Esophagus mucosa (tissue), 1 donor: ENCODE results near the gene MMS19. TPM values are rescaled to one million over a fixed set of nuclear protein-coding genes. Genes with fewer than 3 reads are reported as not detected.
A peak's percentile ranks its signal among the peaks of the same experiment; 100 is the strongest.

Experiments used
- ATAC-seq: fragments of 200-7000 bp; cut with Tn5 transposase; one replicate; pipeline ENCODE4 v1.9.1; 2020
- total RNA-seq: library from RNA; stranded (reverse); gene quantifications from one replicate; pipeline ENCODE4 v1.2.4, GENCODE V29; 2023
- donor health status: DM: yes; HTN: yes; CAD: no.

MMS19 gene
- total RNA-seq, 1 donor from 2014 or later, result 44.0 TPM

DNA sequence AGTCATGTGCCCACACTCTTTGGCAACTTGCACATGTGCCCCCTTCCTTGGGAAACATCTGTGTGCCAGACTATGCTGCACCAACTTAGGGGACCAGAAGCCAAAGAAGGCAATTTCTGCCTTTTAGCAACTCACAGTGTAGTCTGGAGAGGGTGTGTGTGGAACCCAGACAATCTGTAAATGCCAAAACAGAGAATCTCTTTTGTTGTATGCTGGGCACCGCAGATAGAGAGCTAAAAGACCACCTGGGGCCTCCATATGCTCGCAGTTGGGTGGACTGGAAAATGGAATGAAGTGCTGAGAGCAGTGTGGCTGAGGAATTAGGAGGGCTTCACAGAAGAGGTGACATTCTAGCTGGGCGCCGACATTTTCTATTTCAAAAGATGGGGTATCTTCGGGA, 26.9 kb upstream of the MMS19 start:
- ATAC-seq, result no peak

DNA sequence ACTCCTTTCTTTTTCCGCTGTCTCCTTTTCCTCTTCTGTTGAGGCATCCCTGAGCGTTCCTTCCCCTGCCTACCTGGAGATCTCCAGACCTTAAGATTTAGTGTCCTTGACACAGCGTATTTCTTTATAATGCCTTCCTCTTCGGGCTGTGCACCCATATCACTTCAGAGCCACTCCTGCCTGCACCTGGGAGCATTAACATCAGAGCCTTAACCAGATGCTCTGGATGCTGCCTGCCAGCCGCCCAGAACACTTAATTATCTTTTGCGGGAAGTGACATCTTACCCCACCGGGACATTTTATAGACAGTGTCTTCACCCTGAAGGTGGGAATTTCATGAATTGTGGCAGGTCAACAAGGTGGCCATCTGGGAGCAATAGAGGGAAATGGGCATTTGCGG, 24.7 kb upstream of the MMS19 start:
- ATAC-seq, result no peak

DNA sequence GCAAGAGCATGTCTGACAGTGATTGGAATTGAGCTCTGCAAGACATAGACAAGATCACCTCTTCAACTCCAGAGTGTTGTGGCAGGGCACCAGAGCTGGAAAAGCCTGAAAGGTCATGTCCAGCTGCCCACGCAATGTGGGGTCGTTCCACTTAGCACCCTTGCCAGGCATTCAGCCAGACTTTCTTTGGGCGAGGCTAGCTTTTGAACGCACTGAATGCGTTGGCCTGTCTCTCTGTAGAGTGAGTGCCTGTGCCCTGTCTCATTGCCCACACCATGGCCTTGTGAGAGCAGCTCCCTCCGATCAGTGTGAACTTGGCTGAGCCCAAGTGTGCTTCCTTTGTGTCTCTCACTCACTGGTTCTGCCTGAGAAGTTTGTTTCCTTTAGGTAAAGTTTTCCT, 23.8 kb upstream of the MMS19 start:
- no peak for ATAC-seq

DNA sequence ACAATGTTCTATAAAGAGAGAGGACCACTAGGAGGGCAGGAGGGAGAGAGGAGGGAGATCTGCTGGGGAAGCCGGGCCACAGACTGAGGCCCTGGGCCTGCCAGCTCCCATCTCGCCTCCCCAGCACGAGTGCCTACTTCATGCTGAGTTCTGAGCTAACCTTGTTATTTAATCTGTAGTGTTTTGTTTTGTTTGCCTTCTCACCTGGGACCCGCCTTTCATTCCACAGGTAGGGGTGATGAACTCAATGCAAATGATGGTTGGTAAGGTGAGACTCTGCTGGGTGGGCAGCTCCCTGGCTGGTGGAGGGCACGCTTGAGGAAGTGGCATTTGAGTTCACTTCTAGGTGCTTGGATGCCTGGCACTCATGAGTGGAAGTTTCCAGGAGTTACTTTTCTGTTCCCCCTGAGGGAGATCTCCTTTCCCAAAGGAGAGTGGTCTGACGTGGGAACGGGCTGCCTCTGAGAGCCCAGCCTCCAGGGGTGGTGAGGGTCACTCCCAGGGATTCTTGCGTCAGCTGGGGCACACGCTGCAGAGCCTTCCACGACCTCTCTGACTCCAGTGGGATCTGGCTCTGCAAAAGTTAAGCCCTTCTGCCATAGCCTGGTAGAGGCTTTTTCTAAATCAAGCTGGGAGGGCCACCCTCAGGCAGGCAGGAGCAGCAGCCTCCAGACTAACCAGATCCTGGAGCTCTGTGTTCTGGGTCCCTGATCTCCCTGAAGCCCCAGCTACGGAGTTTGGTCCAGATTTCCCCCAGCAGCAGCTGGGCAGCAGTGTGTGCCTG, 22.9 kb upstream of the MMS19 start:
- ATAC-seq, result no peak

DNA sequence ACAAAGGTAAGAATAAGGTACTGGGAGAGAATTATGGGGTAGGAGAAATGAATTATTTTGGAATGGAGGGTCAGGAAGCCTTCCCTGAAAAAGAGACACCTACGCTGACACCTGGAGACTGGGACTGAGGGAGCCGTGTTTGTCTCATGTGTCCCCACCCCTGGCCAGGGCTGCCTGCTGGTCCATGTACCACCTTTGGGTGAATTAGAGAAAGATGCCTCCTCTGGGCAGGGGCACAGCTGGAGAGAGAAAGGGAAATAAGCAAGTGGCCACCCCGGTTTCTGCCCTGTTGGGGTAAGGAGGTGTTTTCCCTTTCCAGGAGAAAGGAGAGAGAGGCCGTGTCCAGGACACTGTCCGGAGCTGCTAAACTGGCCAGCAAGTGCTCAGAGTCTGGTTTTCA, 22.3 kb upstream of the MMS19 start:
- no peak for ATAC-seq

DNA sequence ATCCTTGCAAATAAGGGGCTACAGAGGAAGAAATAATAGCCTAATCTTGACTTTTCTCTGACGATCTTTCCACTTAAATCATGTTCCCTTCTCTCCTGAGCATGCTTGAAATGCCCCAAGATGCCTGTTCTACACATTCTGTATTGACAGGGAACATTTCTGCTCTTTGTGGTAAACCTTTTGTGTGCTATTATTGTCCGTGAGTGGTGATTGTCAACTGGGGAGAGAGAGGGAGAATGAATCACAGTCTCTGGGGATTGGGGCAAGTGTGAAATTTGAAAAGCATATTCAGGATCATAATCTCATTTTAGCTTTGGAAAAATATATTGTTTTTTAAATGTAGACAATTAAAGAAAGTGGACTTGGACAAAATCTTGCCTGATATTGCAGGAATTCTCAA, 21.1 kb upstream of the MMS19 start:
- no peak for ATAC-seq

DNA sequence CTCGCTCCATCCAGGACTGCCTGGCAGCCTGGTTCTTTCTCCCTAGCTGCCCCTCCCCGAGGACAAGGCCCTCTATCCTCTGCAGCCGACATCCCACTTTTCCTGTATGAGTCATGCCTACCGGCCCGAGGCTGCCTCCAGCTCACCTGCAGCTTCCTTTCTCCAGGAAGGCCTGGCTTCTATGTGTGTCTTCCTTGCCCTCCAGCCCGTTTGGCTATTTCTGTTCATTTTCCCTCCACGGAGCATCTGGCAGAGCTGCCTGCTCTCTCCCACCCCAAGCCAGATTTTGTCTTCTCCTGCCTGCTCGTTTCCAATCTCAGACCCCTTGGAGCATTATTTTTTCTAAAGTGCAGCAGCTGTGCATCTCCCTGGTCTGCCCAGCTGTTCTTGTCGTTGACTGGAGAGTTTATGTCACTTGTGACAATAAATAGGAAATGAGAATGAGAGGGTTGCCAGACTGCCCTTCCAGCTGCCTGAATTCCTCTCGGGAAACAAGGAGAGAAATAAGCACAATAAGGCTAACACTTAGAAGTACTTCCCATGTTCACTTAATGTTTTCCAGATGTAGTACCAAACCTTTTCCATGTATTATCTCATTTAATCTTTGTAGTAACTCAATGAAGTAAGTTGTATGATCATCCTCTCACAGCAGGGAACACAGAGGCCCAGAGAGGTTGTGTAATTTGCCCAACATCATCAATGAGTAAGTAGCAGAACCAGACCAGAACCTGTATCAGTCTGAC, 20.2 kb upstream of the MMS19 start:
- ATAC-seq, result peak; percentile 48

DNA sequence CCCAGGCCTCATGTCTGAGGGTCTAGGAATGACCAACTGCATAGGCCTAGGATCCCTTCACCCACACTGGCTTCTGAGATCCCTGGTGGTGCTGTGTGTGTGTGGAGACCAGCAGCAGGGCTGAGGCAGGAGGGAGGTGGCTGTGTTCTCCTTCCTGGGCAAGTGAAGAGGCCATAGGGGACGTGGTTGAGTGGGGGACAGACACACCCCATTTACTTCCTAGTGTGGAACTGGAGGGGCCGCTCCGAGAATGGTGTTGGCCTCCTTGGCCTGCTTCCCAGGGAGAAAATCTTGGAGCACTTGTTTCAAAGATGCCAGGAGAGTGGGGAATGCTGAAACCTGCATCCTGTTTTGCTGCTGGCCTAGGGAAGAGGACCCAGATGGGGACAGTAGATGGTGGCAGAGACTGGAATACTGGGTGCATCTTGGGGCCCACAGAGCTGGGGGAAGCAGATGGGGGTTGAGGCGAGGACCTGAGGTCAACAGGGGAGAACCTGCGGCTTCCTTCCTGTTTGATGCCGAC, 19.6 kb upstream of the MMS19 start:
- ATAC-seq, result no peak

DNA sequence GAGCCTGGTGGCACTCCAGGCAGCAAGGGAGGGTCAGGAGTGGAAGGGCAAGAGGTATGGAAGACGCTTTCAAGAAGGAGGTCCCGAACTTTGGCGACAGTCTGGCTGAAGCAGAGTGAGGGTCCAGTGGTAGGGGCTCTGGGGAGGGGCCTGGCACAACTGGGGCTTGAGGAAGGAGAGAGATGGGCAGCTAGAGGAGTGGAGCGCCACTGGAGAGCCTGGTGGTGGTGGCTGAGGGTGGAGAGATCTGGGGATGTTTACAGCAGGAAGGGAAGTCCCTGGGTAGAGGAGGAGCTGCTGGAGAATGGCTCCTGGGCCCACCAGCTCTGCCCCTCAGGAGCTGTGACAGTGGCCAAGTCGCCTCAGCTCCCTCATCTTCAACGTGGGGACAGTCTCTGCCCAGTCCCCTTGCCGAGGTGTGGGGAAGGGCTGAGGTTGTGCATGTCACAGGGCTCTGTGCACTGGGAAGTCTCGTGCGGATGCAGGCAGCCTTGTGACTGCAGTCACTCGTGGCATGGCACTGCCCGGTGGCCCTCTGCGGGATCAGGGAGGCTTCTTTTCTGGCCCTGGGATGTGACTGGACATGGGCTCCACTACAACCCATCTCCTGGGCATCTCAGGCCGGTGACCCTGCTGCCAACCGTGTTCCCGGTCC, 19.0 kb upstream of the MMS19 start:
- ATAC-seq, result no peak

DNA sequence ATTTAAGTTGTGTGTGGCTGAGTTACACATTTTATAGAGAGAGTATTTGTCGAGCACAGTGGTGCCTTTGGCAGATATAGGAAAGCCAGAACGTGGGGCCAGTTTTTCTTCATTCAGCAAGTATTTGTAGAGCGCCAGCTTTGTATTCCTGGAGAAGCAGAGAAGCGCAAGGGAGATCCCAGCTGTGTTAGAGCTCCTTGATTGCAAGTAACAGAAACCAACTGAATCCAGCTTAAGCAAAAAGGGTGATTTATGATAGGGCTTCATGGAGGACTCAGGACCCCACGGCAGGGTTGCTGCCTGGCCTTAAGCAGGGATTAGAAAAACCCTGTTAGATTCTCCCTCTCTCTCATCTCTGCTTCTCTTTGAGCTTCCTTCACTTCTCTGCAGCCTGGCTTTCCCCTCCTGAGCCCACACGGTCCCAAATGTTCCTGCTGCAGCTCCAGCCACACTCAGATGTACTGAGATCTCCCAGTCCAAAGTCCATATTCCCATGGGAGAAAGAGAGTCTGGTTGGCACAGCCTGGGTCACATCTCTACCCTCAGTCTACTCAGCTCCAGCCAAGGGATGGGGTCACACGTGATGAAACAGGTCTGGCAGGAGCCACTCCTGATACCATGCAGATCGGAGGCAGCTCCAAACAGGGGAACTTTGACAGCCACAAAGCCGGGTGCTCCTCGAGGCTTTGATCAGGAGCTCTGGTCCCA, 17.2 kb upstream of the MMS19 start:
- ATAC-seq, result peak; percentile 42

DNA sequence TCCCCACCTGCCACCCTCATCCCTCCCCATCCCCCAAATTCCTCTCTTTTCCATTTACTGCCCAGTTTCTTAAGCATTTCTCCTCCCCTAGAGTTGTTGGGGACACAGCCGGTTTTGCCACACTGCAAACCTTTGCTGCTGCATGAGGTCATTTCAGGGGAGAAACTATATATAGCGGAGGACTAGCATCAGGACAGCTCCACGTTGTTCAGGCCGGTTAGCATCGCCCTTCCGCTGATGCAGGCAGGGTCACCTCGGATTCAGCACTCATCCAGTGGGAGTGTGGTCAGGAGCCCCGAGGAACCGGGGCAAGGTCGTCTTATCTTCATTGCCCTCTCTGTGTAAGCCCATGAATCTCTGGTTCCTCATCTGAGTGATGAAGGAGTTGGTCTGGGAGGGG, 16.1 kb upstream of the MMS19 start:
- no peak for ATAC-seq

DNA sequence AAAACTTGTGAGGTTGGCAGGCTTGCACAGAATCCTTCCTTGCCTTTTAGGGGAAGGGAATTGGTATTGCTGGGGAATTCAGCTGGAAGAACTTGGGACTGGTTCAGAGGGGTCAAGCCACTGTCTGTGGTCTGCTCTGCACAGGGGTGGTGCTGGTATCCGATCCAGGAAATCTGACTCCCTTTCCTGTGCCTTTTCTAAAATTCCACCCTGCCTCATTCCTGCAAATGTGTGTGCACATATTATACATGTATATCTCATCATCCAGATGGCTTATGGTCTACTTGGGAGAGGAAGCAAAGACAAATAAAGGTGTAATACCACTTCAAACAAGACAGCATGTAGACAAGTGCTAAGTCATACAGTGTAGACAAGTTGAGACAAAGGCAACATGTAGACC, 14.8 kb upstream of the MMS19 start:
- no peak for ATAC-seq

DNA sequence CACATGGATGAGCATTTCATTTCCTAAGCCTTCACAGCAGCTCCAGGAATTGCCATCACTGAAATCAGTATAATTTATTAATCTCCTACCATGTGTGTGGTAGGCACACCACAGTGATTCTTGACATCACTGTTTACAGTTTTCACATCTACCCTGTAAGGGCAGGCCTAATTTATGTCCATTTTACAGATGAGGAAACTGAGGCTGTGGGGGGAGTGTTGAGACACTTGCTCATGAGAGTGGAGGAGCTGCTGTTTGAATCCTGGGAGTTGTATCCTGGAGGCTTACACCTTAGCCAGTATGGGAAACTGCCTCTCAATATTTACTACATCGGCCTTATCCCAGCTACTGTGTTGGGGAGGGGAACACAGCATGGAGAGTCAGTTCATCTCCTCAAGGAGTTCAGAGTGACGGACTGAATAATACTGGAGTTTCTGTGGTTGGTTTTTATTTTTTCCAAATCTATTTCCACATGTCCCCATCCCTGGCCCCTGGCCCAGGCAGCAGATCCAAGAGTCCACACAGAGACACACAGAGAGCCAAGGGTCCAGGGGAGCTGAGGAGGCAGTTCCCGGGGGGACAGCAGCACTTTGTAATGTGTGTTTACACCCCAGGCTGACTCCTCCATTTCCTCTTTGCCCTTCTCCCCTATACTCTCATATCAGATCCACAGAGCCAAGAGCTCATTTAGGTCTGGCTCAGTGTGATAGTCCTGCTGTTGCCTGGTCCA, 13.7 kb upstream of the MMS19 start:
- no peak for ATAC-seq

DNA sequence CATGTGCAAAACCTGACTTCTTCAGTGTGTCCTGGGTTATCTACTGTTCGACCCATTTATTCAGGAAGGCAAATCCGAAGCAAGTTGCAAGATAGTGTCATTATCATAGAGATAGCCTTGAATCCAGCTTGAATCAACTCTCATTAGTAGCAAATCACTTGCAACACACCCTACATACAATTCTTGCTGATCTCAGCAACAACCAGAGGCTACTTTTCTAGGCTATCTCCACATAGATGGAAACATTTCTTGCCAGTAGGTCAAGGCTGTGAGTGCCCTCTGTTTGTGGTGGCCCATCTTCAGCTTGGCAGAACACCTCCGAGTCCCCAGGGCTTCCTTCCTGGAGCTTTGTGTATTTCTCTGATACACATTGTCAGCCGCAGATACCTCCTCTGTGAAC, 12.5 kb upstream of the MMS19 start:
- no peak for ATAC-seq

DNA sequence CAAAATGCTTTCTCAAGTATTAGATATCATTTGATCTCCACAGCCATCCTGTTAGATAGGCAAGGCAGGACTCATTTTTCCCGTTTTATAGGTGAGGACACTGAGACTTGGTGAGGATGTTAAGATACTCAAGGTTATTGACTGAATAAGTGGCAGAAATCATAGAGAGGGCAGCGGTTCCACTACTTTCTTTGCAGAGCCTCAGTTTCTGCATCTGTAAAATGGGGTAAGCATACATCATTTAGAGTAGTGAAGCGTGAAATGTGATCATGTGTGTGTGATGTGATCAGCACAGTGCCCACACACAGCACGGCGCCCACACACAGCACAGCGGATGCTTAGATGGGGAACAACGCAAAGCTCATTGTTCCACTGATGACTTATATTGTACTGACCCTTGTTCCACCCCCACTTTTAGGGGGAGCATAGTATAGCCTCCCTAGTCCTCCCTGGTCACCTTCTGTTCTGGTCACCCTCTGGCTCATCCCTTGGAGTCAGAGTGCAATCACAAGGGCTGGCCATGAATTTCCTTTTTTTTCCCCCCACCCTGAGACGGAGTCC, 11.0 kb upstream of the MMS19 start:
- ATAC-seq, result no peak

DNA sequence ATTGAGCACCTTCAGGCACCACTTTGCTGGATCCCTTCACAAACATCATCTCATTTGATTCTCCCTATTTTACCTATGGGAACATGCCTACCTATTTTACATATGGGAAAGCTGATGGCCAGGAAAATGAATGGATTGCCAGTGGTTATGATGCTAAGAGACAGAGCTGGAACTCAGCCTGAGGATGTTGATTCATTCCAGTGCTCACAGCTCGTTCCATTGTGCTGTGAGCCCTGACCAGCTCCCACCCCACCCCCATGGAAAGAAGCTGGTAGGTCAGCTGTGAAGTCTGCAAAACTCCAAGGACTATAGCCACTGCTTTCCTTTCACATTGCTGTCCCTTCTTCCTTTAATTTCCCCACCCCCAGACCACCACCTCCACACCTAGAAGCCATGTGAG, 10.1 kb upstream of the MMS19 start:
- ATAC-seq, result no peak

DNA sequence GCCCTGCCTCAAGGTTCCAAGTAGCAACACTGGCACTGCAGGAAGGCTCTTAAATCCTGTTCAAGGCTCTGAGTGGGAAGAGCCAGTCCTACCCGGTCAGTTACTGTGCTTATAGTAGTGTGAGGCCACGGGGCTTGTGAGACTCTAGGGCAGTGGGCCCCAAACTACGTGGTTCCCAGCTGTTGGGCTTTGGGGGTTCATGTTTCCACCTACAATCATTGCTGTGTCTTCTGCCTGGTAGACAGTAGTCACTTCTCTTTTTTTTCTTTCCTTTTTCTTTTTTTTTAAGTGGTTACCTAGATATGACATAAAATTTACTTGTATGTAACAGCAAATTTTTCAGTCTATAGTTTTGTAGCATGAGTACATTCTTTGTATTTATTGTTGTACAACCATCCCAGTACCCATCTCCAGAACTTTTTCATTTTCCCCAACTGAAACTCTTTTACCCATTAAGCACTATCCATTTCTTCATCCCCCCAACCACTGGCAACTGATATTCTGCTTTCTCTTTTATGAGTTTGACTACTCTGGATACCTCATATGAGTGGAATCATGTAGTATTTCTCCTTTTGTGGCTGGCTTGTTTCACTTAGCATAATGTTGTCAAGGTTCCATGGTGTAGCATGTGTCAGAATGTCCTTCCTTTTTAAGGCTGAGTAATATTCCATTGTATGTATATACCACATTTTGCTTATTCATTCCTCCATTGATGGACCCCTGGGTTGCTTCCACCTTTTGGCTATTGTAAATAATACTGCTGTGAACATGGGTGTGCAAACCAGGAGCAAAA, 8.2 kb upstream of the MMS19 start:
- ATAC-seq, result no peak

DNA sequence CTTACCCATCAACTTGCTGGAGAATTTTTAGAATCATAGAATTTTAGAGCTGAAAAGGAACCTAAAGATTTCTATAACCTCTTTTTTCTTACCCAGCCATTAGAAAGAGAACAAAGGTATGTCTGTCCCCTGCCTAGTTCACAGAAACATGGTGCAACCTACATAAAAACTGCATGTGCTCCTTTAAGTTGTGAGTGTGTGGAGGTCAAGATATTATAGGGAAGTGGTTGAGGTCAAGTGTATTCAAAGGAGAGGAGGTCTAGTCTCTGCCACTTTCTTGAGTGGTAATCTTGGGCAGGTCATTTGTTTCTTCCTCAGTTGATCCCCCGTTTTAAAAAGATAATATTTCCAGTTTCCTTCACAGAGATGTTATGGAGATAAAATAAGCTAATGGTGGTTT, 6.9 kb upstream of the MMS19 start:
- ATAC-seq, result no peak

DNA sequence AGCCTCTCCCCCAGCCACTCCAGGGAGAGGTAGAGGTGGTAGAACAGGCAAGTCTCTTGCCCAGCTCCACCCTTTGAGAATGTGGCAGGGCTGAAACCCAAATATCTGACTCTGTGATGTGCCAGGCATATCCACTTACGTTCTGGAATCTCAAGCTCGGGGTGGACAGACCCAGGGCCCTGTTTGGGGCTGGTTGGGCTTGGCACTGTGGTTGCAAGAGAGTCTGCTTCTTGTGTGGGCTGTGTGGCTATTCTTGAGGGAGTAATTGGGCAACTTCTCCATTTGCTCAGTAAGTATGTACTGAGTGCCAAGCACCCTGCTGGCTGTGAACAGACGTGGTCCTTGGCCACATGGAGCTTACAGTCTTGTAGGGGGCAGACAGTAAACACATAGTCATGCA, 5.2 kb upstream of the MMS19 start:
- no peak for ATAC-seq

DNA sequence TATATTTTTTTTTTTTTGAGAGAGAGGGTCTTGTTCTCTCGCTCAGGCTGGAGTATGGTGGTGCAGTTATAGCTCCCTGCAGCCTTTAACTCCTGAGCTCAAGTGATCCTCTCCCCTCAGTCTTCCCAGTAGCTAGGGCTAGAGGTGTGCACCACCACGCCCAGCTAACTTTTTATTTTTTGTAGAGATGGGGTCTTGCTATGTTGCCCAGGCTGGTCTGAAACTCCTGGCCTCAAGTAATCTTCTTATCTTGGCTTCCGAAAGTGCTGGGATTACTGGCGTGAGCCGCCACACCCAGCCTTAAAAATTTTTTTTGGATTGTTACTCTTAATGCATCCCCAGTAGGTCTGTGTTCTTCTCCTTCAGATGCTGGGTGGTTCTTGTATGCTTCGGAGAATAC, 4.7 kb upstream of the MMS19 start:
- ATAC-seq, result no peak

DNA sequence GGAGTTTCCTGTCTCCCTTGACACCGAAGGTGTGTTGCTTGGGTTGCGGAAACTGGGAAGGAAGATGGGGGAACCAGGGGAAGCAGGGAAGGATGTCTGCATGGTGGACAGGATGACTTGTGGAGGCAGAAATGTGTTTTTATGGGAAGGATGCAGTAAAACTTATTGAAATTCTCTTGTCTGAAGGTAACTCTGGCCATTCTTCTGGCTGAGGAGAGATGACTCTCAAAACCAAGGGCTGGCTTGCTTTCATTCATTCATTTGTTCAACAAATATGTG, 2.0 kb upstream of the MMS19 start:
- ATAC-seq, result no peak
